Mesothelial cell of epicardium (in vitro differentiated cells): ENCODE measurements around the gene PTS. TPM values are rescaled to one million over a fixed set of nuclear protein-coding genes. Genes with fewer than 3 reads are reported as not detected.

Experiments used
- DNase-seq, 2 experiments: peaks; one replicate each; pipeline ENCODE4 v3.0.0; 2021; ENCODE audit warnings: low spot score in 2 of 2; ENCODE audit not compliant: unreplicated experiment in 2 of 2
- H3K27ac Mint-ChIP-seq: 2 replicates; pipeline ENCODE4 v1.8.0; 2021; ENCODE audit warnings: mixed read lengths
- H3K27me3 Mint-ChIP-seq: 2 replicates; pipeline ENCODE4 v1.8.0; 2021; ENCODE audit warnings: low read depth, mixed read lengths
- H3K36me3 Mint-ChIP-seq: 2 replicates; pipeline ENCODE4 v1.8.0; 2021; ENCODE audit warnings: mixed read lengths
- H3K4me1 Mint-ChIP-seq: 2 replicates; pipeline ENCODE4 v1.8.0; 2021; ENCODE audit warnings: mixed read lengths
- H3K4me3 Mint-ChIP-seq: 2 replicates; pipeline ENCODE4 v1.8.0; 2021; ENCODE audit warnings: mild to moderate bottlenecking, moderate library complexity, mixed read lengths
- H3K9me3 Mint-ChIP-seq: 2 replicates; pipeline ENCODE4 v1.8.0; 2021; ENCODE audit warnings: mixed read lengths
- total RNA-seq: library from RNA; stranded (reverse); gene quantifications from 3 replicates; pipeline ENCODE4 v1.2.1, GENCODE V29; 2021
- TF ChIP-seq, protein P1 (sequence below): fragments of 200-600 bp; sonication (generic); IDR thresholded peaks from one replicate; pipeline ENCODE4 v1.5.0; 2021; ENCODE audit warnings: antibody characterized with exemption; ENCODE audit not compliant: unreplicated experiment

The PTS gene
- total RNA-seq, 1 donor from 2014 or later = 56.2 TPM

DNA sequence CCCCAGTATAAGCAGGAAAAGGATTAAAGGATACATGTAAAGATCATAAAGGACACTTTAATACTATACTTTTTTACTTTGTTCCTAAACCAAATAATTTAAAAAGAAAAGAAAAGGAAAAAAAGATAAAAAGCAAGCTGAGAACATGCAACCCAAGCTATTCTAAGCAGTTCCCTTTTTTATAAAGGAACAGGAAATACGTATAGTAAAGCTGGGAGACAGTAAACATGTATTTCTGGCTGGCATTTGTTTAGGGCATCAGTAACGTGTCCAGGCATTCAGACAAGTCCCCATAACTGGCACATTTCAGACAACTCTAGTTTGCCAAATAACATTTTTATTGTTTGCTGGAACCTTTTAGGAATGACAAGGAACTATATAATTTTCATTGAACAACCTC is 26.0 kb upstream of the PTS start:
- DNase-seq = no peak
- no peak overlapping the region for H3K4me3 Mint-ChIP-seq
- H3K9me3 Mint-ChIP-seq = peaks cover 3% of the 10 kb centered on the region
- H3K4me1 Mint-ChIP-seq = peaks cover 4% of the 10 kb centered on the region
- peaks cover 36% of the 10 kb centered on the region for H3K36me3 Mint-ChIP-seq
- no peak overlapping the region for H3K27ac Mint-ChIP-seq
- no peaks in the 10 kb centered on the region for H3K27me3 Mint-ChIP-seq
- TF ChIP-seq, protein P1, sequence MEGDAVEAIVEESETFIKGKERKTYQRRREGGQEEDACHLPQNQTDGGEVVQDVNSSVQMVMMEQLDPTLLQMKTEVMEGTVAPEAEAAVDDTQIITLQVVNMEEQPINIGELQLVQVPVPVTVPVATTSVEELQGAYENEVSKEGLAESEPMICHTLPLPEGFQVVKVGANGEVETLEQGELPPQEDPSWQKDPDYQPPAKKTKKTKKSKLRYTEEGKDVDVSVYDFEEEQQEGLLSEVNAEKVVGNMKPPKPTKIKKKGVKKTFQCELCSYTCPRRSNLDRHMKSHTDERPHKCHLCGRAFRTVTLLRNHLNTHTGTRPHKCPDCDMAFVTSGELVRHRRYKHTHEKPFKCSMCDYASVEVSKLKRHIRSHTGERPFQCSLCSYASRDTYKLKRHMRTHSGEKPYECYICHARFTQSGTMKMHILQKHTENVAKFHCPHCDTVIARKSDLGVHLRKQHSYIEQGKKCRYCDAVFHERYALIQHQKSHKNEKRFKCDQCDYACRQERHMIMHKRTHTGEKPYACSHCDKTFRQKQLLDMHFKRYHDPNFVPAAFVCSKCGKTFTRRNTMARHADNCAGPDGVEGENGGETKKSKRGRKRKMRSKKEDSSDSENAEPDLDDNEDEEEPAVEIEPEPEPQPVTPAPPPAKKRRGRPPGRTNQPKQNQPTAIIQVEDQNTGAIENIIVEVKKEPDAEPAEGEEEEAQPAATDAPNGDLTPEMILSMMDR = no peak

DNA sequence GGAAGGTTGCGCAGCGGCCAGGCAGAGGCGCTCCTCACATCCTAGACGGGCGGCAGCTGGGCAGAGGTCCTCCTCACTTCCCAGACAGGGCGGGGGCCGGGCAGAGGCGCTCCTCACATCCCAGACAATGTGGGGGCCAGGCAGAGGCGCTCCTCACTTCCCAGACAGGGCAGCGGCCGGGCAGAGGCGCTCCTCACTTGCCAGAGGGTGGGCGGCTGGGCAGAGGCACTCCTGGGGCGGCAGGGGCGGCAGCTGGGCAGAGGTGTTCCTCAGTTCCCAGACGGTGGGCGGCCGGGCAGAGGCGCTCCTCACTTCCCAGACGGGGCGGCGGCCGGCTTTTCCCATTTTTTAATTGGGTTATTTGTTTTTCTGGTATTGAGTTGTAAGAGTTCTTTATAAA is 20.2 kb upstream of the PTS start:
- Mint-ChIP-seq H3K27me3 (no peaks in the 10 kb centered on the region), H3K4me1 (no peaks in the 10 kb centered on the region), H3K27ac (no peak overlapping the region), H3K4me3 (no peak overlapping the region), H3K9me3 (peaks cover 4% of the 10 kb centered on the region), H3K36me3 (peaks cover 26% of the 10 kb centered on the region)
- DNase-seq = no peak
- TF ChIP-seq, protein P1 = no peak

DNA sequence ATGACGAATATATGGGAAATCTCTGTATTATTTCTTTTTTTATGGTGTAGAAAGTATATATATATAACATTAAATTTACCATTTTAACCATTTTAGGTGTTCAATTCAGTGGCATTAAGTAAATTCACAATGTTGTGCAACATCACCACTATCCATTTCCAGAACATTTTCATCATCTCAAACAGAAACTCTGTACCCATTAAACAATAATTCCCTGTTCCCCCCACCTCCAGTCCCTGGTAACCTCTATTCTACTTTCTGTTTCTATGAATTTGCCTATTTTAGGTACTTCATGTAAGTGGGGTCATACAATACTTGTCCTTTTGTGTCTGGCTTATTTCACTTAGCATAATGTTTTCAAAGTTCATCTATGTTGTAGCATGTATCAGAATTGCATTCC is 15.3 kb upstream of the PTS start:
- no peak for DNase-seq
- H3K27me3 Mint-ChIP-seq = no peaks in the 10 kb centered on the region
- no peaks in the 10 kb centered on the region for H3K4me1 Mint-ChIP-seq
- TF ChIP-seq, protein P1 = no peak
- H3K36me3 Mint-ChIP-seq = peaks cover 21% of the 10 kb centered on the region
- H3K4me3 Mint-ChIP-seq = no peak overlapping the region
- peaks cover 4% of the 10 kb centered on the region for H3K9me3 Mint-ChIP-seq
- H3K27ac Mint-ChIP-seq = no peak overlapping the region

DNA sequence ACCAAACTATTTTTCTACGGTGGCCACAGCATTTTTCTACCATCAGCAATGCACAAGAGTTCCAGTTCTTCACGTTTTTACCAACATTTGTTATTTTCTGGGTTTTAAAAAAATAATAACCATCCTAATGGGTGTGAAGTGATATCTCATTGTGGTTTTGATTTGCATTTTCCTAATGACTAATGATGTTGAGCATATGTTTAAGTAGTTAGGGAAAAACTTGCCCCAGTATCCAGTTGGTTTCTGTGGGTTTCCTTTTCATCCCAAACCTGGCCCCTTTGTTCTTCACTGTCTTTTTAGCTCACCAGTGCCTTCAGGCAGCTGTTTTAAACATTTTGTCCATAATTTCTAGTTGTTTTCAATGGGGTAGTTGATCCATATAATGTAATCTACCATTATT is 14.7 kb upstream of the PTS start:
- Mint-ChIP-seq H3K9me3 (peaks cover 4% of the 10 kb centered on the region), H3K4me3 (no peak overlapping the region), H3K36me3 (peaks cover 23% of the 10 kb centered on the region), H3K4me1 (no peaks in the 10 kb centered on the region), H3K27me3 (no peaks in the 10 kb centered on the region), H3K27ac (no peak overlapping the region)
- TF ChIP-seq, protein P1 = no peak
- no peak for DNase-seq

DNA sequence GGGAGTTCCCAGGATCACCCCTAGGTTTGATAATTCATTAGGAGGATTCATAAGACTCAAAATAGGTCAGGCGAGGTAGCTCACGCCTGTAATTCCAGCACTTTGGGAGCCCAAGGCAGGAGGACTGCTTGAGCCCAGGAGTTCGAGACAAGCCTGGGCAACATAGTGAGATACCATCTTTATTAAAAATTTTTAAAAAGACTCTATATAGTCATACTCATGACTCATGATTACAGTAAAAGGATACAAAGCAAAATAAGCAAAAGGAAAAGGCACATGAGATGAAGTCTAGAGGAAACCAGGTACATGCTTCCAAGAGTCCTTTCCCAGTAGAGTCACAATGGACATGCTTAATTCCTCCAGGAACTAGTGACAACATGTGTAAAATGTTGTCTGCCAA is 13.9 kb upstream of the PTS start:
- no peak for DNase-seq
- H3K9me3 Mint-ChIP-seq = no peaks in the 10 kb centered on the region
- H3K36me3 Mint-ChIP-seq = peaks cover 19% of the 10 kb centered on the region
- TF ChIP-seq, protein P1 = no peak
- no peak overlapping the region for H3K27ac Mint-ChIP-seq
- no peak overlapping the region for H3K4me3 Mint-ChIP-seq
- no peaks in the 10 kb centered on the region for H3K27me3 Mint-ChIP-seq
- H3K4me1 Mint-ChIP-seq = no peaks in the 10 kb centered on the region

DNA sequence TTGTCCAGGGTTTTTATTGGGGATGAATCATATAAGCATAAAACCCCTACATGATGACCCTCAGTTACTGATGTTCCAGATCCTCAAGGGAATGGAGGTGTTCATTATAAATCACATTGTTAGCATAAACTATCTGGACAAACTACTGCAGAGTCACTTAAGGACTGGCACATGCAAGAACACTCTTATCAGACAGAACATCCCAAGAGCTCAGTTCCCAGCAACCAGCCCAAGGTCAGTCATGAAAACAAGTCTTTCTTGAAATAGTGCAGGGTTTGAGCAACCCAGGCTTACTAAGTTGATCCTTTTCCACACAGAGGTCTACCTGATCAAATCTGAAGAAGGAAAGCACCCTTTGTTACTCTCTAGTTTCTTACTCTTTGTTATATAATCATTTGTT is 13.5 kb upstream of the PTS start:
- Mint-ChIP-seq H3K4me3 (no peak overlapping the region), H3K27ac (no peak overlapping the region), H3K9me3 (no peaks in the 10 kb centered on the region), H3K4me1 (no peaks in the 10 kb centered on the region), H3K36me3 (peaks cover 20% of the 10 kb centered on the region), H3K27me3 (no peaks in the 10 kb centered on the region)
- TF ChIP-seq, protein P1 = no peak
- no peak for DNase-seq
